MCF 10A (cell line): ENCODE results near the gene AIF1L. TPM values are rescaled to one million over a fixed set of nuclear protein-coding genes. Genes with fewer than 3 reads are reported as not detected.

Source experiments
- BruUV-seq: library from RNA; stranded (reverse); fragments of 400-500 nt; replicated peaks from 2 replicates; lab custom pipeline; 2021; lab: Mats Ljungman, UMichigan
- CTCF ChIA-PET: fragments of 300-600 bp; sonication (Branson Sonifier 250); formaldehyde crosslinking; extraction: SDS; loops from one replicate; lab custom pipeline; 2021; ENCODE audit warnings: antibody characterized with exemption, inconsistent platforms; lab: Yijun Ruan, JAX
- POLR2A ChIA-PET: fragments of 300-600, 350-650 bp; sonication (Branson Sonifier 250); formaldehyde crosslinking; extraction: SDS; loops from one replicate; lab custom pipeline; 2020; ENCODE audit warnings: antibody characterized with exemption, inconsistent platforms; lab: Yijun Ruan, JAX
- DNase-seq: peaks from one replicate; pipeline ENCODE4 v3.0.0-alpha.2; 2018; ENCODE audit not compliant: unreplicated experiment
- H3K27ac Mint-ChIP-seq: one replicate; pipeline ENCODE4 v1.8.0; 2022; ENCODE audit warnings: mild to moderate bottlenecking, low read depth, mixed read lengths; ENCODE audit not compliant: unreplicated experiment
- H3K27me3 Mint-ChIP-seq: one replicate; pipeline ENCODE4 v1.8.0; 2022; ENCODE audit warnings: mixed read lengths; ENCODE audit not compliant: insufficient read depth, unreplicated experiment
- H3K36me3 Mint-ChIP-seq: one replicate; pipeline ENCODE4 v1.8.0; 2022; ENCODE audit warnings: mild to moderate bottlenecking, moderate library complexity, mixed read lengths; ENCODE audit not compliant: insufficient read depth, unreplicated experiment
- H3K4me1 Mint-ChIP-seq: one replicate; pipeline ENCODE4 v1.8.0; 2022; ENCODE audit warnings: mixed read lengths; ENCODE audit not compliant: insufficient read depth, unreplicated experiment
- H3K4me3 Mint-ChIP-seq: one replicate; pipeline ENCODE4 v1.8.0; 2022; ENCODE audit warnings: mild to moderate bottlenecking, moderate library complexity, mixed read lengths; ENCODE audit not compliant: unreplicated experiment
- H3K9me3 Mint-ChIP-seq: one replicate; pipeline ENCODE4 v1.8.0; 2022; ENCODE audit warnings: mixed read lengths; ENCODE audit not compliant: unreplicated experiment
- intact Hi-C: fragments of 100-400 bp; cut with micrococcal nuclease; formaldehyde crosslinking; loops from 2 replicates; pipeline ENCODE4 v1.14.1; 2022
- total RNA-seq: library from RNA; stranded (reverse); gene quantifications from 2 replicates; pipeline ENCODE4 v1.2.3, GENCODE V29; 2022
- TF ChIP-seq, protein P1 (sequence below): fragments of 200-600 bp; IDR thresholded peaks from one replicate; pipeline ENCODE4 v1.8.0; 2022; ENCODE audit warnings: antibody characterized with exemption, mild to moderate bottlenecking; ENCODE audit not compliant: unreplicated experiment

Gene AIF1L
- total RNA-seq, 1 experiment from 2014 or later, result 4.1 TPM

DNA sequence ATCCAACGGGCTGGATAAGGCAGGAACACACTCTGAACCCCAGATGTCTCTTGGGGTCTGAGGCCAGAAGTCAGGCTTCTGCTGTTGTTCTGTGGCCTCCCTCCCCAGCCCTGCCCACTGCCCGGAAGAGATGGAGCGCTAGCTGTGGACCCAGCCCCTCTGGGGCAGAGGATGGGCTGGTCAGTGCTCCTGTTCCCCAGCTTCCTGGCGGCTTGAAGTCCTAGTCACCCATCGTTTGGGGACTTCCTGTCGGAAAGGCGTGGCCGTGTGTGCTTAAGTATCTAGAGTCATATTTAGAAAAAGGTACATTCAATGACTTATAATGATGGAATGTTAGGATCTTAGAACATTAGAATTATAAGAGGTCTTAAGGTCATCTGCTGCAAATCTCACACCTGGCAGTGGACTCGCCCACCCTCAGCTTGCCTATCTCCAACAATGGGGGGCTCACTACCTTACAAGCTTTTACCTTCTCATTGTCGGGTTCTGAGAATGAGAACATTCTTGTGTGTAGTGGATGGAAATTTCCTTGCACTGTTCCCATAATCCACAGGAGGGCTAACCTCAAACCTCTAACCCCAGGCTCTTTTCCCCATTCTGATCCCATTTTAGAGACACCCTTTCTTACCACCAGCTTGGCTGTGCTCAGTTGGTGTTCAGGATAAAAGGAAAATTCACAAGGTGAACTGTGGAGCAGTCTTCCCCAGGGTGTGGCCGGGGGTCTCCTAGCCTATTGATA, 13.4 kb upstream of the AIF1L start:
- CTCF ChIA-PET, result interaction anchor here (0.6 kb wide), 1 partner anchor 39 kb away, joined by 3 read pairs; no protein-coding TSS in a partner anchor
- BruUV-seq, result no TSS peak
- Mint-ChIP-seq H3K36me3 (no peaks in the 10 kb centered on the region), H3K27me3 (no peaks in the 10 kb centered on the region), H3K27ac (no peak overlapping the region), H3K4me1 (peaks cover 6% of the 10 kb centered on the region), H3K4me3 (no peak overlapping the region), H3K9me3 (no peaks in the 10 kb centered on the region)
- TF ChIP-seq, protein P1, sequence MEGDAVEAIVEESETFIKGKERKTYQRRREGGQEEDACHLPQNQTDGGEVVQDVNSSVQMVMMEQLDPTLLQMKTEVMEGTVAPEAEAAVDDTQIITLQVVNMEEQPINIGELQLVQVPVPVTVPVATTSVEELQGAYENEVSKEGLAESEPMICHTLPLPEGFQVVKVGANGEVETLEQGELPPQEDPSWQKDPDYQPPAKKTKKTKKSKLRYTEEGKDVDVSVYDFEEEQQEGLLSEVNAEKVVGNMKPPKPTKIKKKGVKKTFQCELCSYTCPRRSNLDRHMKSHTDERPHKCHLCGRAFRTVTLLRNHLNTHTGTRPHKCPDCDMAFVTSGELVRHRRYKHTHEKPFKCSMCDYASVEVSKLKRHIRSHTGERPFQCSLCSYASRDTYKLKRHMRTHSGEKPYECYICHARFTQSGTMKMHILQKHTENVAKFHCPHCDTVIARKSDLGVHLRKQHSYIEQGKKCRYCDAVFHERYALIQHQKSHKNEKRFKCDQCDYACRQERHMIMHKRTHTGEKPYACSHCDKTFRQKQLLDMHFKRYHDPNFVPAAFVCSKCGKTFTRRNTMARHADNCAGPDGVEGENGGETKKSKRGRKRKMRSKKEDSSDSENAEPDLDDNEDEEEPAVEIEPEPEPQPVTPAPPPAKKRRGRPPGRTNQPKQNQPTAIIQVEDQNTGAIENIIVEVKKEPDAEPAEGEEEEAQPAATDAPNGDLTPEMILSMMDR, result no peak
- POLR2A ChIA-PET, result no interaction called here
- intact Hi-C loops, result no loop called here
- DNase-seq, result no peak

- intact Hi-C loops, result no loop called here
- Mint-ChIP-seq H3K9me3 (no peaks in the 10 kb centered on the region), H3K36me3 (no peaks in the 10 kb centered on the region), H3K4me1 (peaks cover 6% of the 10 kb centered on the region), H3K27me3 (no peaks in the 10 kb centered on the region), H3K4me3 (no peak overlapping the region), H3K27ac (no peak overlapping the region)
- no TSS peak for BruUV-seq
- ChIA-PET CTCF (interaction anchor here (0.6 to 1.1 kb wide), 5 partner anchors 45 to 1095 kb away, joined by 3 to 4 read pairs (median 3); no protein-coding TSS in a partner anchor), POLR2A (no interaction called here)
- TF ChIP-seq, protein P1, result no peak
- DNase-seq, result no peak
Measured at GRCh38 chr9:131084661-131085369, 11.5 kb upstream of the AIF1L start.

GRCh38 chr9:131085370-131086122, 10.8 kb upstream of the AIF1L start:
- H3K4me3 Mint-ChIP-seq, result no peak overlapping the region
- no peaks in the 10 kb centered on the region for H3K36me3 Mint-ChIP-seq
- intact Hi-C loops, result no loop called here
- DNase-seq, result no peak
- H3K9me3 Mint-ChIP-seq, result no peaks in the 10 kb centered on the region
- peaks cover 6% of the 10 kb centered on the region for H3K4me1 Mint-ChIP-seq
- no peaks in the 10 kb centered on the region for H3K27me3 Mint-ChIP-seq
- H3K27ac Mint-ChIP-seq, result no peak overlapping the region
- CTCF ChIA-PET, result interaction anchor here (0.6 to 0.7 kb wide), 3 partner anchors 30 to 57 kb away, joined by 3 read pairs; no protein-coding TSS in a partner anchor
- BruUV-seq, result no TSS peak
- POLR2A ChIA-PET, result interaction anchor here (0.5 kb wide), 1 partner anchor 118 kb away, joined by 3 read pairs; no protein-coding TSS in a partner anchor
- TF ChIP-seq, protein P1, result no peak
